Activated CD4-positive, alpha-beta T cell treated with anti-CD3 and anti-CD28 coated beads for 36 hours (primary cell): Measurements from ENCODE around the gene ZNF821. TPM values are rescaled to one million over a fixed set of nuclear protein-coding genes. Genes with fewer than 3 reads are reported as not detected.
"Not testable (repeated sequence)": the region's sequence is repeated elsewhere in the genome, so short reads cannot be mapped to it uniquely, and the experiment has no call there.

Experiments
- ATAC-seq: fragments of 200-7000 bp; cut with Tn5 transposase; one replicate; pipeline ENCODE4 v1.10.0; 2021; ENCODE audit warnings: mild to moderate bottlenecking, moderate library complexity
- CTCF ChIA-PET: fragments of 350-600 bp; sonication (Branson Sonifier 250); formaldehyde crosslinking; loops from one replicate; lab custom pipeline; 2021; ENCODE audit warnings: antibody characterized with exemption; lab: Charles Lee
- POLR2A ChIA-PET: fragments of 350-600 bp; sonication (Branson Sonifier 250); formaldehyde crosslinking; loops from one replicate; lab custom pipeline; 2021; ENCODE audit warnings: antibody characterized with exemption, inconsistent platforms; lab: Charles Lee
- DNase-seq: peaks from one replicate; pipeline ENCODE4 v3.0.0-alpha.2; 2020
- H3K27ac Mint-ChIP-seq: one replicate; pipeline ENCODE4 v1.8.0; 2021; ENCODE audit warnings: mixed read lengths
- H3K27me3 Mint-ChIP-seq: one replicate; pipeline ENCODE4 v1.8.0; 2021; ENCODE audit warnings: mixed read lengths
- H3K36me3 Mint-ChIP-seq: one replicate; pipeline ENCODE4 v1.8.0; 2021; ENCODE audit warnings: low read depth, mixed read lengths
- H3K4me1 Mint-ChIP-seq: one replicate; pipeline ENCODE4 v1.8.0; 2021; ENCODE audit warnings: mixed read lengths
- H3K4me3 Mint-ChIP-seq: one replicate; pipeline ENCODE4 v1.8.0; 2021; ENCODE audit warnings: mild to moderate bottlenecking, moderate library complexity, mixed read lengths
- H3K9me3 Mint-ChIP-seq: one replicate; pipeline ENCODE4 v1.8.0; 2021; ENCODE audit warnings: low read depth, mixed read lengths
- intact Hi-C, 2 experiments: fragments of 100-400 bp; cut with DNase I in 1 of 2; cut with micrococcal nuclease in 1 of 2; formaldehyde crosslinking; loops; one replicate each; pipeline versions ENCODE4 v1.14.2 to v1.15.1; 2022 to 2024; cut with DNase I, micrococcal nuclease
- total RNA-seq, 2 experiments: library from RNA; stranded (reverse); gene quantifications; one replicate each; pipeline ENCODE4 v1.2.3, GENCODE V29; 2021

The ZNF821 gene
- total RNA-seq, 2 experiments from 2014 or later: 6.0 to 7.7 TPM

DNA sequence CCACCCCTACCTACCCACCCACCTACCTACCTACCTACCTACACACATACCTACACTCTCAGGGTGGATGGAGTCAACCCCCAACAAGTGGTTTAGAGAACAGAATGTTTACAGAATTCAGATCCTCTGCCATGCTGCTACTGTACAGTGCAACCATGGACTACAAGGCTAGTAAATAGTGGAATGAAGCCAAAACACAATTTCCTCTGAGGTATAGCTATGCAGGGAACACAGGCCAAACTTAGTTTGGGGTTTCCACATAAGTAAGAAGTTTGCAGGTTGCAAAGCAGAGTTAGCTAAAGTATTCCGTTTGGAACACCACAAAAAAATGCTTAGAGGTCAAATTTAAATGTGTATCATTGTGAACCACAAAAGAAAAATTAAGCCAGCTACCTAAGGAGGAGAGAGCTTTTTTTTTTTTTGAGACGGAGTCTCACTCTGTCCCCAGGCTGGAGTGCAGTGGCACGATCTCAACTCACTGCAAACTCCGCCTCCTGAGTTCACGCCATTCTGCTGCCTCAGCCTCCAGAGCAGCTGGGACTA lies 72.7 kb downstream of the ZNF821 start:
- no peaks in the 10 kb centered on the region for H3K27me3 Mint-ChIP-seq
- no peaks in the 10 kb centered on the region for H3K9me3 Mint-ChIP-seq
- ATAC-seq: no peak
- H3K4me1 Mint-ChIP-seq: peaks cover 41% of the 10 kb centered on the region
- peaks cover 8% of the 10 kb centered on the region for H3K36me3 Mint-ChIP-seq
- peak overlapping the region; percentile 65 for H3K27ac Mint-ChIP-seq
- DNase-seq: no peak
- ChIA-PET CTCF (interaction anchor here (0.6 to 1.5 kb wide), 4 partner anchors 33 to 83 kb away, joined by 3 to 4 read pairs (median 4); no protein-coding TSS in a partner anchor), POLR2A (interaction anchor here (1.0 kb wide), 1 partner anchor 31 kb away, joined by 3 read pairs; no protein-coding TSS in a partner anchor)
- no peak overlapping the region for H3K4me3 Mint-ChIP-seq
- intact Hi-C loops: no loop called here

DNA sequence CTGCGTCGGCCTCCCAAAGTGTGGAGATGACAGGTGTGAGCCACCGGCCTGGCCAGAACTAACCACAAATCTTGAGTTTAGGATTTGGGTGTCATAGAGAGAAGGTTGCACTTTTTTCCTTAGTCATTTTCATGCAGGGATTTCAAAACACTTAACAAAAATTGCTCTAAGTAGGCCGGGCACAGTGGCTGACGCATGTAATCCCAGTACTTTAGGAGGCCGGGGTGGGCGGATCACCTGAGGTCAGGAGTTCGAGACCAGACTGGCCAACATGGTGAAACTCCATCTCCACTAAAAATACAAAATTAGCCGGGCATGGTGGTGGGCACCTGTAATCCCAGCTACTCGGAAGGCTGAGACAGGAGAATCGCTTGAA lies 73.8 kb downstream of the ZNF821 start:
- ATAC-seq, H3K36me3 Mint-ChIP-seq, DNase-seq, intact Hi-C loops, H3K27me3 Mint-ChIP-seq, H3K9me3 Mint-ChIP-seq: not testable (repeated sequence)
- Mint-ChIP-seq H3K27ac (peak overlapping the region; percentile 100), H3K4me1 (peaks cover 40% of the 10 kb centered on the region), H3K4me3 (peak overlapping the region; percentile 91)
- CTCF ChIA-PET: interaction anchor here (1.1 to 4.7 kb wide), 2 partner anchors 73 to 84 kb away, joined by 4 to 36 read pairs; partner anchors contain the start of gene ZNF821
- POLR2A ChIA-PET: interaction anchor here (0.6 kb wide), 1 partner anchor 86 kb away, joined by 3 read pairs; the partner anchor contains the start of gene IST1

Other genes starting within 250 kb of the ZNF821 start
- 10 to 100 TPM in 1 of 2 experiments, 1 to 10 TPM in 1; 8.8 to 11.2 TPM for gene PHLPP2, start 159.5 kb downstream of the ZNF821 start, total RNA-seq
- 10 to 100 TPM; 65.5 to 68.8 TPM for gene AP1G1, start 75.3 kb downstream of the ZNF821 start, total RNA-seq
- 10 to 100 TPM; 15.4 to 16.9 TPM for gene ATXN1L, start 38.2 kb downstream of the ZNF821 start, total RNA-seq
- 100 to 1,000 TPM; 170 to 179 TPM for gene IST1, start 11.3 kb upstream of the ZNF821 start, total RNA-seq
- gene PKD1L3, start 116.2 kb upstream of the ZNF821 start, total RNA-seq: not detected
- 10 to 100 TPM; 15.5 to 21.4 TPM for gene DHODH, start 124.6 kb upstream of the ZNF821 start, total RNA-seq
- not detected for gene HP, start 170.3 kb upstream of the ZNF821 start, total RNA-seq
- gene HPR, start 179.0 kb upstream of the ZNF821 start, total RNA-seq: not detected
- 10 to 100 TPM; 17.6 to 24.6 TPM for gene TXNL4B, start 209.4 kb upstream of the ZNF821 start, total RNA-seq
- gene DHX38, start 209.7 kb upstream of the ZNF821 start, total RNA-seq: 10 to 100 TPM; 55.9 to 79.0 TPM